Dermis microvascular lymphatic vessel endothelial cell (primary cell): ENCODE measurements around the gene EHMT2. TPM values are rescaled to one million over a fixed set of nuclear protein-coding genes. Genes with fewer than 3 reads are reported as not detected.

Experiments
- DNase-seq, 2 donors: peaks; one replicate each; pipeline versions ENCODE4 v3.0.0 to v3.0.0-alpha.2; 2010; ENCODE audit warnings: low read depth in 2 of 2
- total RNA-seq: library from RNA; depleted of rRNA; stranded (reverse); fragments of >200 nt; gene quantifications from 2 replicates; pipeline ENCODE4 v1.2.1, GENCODE V29; 2014

EHMT2 gene
- total RNA-seq, 1 donor from 2014 or later: 25.9 TPM

DNA sequence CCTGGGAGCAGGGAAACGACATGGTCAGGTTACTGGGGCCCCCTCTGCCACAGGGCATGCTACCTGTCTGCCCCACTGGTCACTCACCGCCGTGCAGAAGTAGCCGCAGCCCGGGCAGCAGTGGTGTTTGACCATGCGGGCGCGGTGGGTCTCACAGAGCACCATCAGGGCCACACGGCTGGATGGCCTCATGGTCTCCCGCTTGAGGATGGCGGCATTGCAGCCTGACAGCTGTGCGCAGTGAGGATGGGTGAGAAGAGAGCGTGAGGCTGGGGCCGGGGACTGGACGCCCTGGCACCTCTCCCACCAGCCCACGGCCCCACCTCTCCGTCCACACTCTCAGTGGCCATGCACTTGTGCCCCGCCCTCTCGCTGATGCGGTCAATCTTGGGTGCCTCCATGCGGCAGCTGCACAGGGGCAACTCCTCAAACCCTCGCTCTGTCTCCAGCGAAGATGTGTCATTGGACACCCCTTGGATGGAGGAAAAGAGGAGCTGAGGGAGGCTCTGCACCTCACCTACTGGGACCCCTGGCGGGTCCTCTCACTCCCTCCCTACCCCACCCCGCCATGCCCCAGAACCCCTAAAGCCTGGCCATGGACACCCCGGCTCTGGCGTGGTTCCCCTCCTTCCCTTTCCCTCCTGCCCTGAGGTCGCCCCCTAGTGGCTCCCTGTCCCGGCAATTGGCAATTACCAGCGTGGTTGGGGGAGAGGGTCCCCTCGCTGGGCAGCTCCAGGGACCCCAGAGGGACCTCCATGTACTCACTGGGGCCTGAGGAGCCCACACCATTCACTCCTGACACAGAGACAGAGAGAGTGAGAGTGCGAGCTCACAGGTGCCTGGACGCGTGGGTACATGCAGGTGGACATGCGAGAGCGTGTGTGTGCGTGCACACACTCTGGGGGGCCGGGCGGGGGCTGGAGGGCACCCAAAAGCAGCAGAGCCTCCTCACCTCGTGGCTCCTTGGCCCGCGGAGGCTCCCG is 8.9 kb downstream of the EHMT2 start:
- peak in 1 of 2 donors; percentile 18 for DNase-seq

DNA sequence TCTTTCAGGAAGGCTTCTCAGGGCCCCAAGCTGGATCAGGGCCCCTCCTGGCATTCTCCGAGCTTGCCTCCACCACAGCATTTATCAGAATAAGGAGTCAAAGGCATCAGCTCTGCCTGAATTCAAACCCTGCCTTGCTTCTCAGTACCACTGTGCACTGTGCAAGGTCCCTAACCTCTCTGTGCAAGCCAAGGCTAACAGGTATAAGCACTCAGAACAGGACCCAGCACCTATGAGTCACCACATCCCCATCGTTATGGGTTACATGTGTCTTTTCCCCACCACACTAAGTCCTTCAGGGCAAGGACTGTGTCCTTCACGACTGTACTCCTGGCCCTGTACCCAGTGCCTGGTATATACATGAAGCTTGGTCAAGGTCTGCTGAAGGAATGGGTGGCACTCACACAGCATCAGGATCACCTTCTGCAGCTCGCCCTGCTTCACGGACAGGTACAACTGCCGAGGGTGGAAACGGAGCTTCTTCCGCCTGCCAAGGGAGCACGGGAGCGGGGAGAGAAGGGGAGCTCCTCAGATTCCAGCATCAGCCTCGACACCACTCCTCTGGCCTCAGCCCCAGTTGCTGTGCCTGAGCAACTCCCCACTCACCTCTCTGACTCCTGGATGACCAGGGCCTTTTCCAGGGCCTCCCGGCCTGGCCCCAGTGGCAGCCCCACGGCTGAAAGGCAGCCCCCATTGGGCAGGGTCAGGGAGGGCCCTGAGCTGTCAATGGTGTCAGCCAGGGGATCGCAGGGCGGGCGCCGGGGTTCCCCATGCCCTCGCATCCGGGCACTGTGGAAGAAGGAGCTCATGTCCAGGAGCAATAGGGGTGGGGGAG is 10.1 kb downstream of the EHMT2 start:
- DNase-seq: no peak

DNA sequence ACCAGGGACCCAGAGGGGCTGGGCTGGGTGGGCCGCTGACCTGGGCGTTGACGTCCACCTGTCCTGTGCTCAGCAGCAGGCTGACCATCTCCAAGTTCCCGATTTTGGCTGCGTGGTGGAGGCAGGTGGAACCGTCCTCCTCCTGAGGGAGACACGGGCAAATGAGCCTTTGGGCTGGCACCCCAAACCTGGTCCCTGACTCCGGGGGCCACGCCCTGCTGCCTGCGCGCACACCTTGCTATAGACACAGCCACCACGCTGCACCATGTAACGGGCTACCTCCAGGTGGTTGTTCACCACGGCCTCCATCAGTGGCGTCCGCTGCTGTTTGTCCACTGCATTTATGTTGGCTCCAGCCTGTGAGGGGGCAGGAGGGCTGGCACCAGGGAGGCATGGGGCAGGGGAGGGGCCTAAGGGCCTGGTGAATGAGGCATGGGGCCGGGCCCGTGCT is 10.9 kb downstream of the EHMT2 start:
- DNase-seq: no peak

DNA sequence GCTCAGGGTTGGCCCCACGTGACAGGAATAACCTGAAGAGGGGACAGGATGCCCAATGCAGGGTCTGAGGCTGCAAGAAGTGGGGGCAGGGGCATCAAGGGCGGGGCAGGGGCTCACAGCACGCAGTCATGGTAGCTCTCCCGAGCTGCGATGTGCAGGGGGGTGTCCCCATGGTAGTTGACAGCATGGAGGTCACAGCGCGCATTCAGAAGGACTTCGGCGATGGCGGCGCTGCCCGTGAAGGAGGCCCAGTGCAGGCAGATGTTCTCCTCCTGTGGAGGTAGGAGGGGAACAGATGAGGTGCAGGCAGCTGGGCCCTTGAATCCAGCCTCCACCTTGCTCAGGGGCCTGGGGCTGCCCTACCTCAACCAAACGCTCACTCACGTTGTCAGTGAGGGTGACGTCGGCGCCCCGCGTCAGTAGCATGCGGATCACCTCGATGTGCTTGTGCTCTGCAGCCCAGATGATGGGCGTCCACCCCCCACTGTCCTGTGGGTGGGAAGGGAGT is 12.9 kb downstream of the EHMT2 start:
- DNase-seq: no peak

DNA sequence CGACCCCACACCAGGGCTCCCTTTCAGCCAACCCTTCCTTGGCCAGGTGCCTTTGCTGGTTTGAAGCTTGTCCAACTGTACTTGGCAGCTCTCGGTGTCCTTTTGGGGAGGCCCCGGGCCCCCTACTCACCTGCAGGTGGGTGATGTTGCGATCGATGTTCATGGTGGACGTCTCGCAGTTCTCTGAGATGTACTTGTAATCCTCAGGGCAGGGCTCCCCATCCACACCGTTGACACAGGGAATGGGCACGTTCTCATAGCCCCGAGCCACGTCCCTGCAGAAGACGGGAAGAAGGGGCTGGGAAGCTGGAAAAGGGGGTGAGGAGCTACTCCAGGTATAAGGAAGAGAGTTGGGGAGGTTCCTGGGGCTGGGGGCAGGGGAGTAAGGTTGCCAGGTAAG is 13.8 kb downstream of the EHMT2 start:
- DNase-seq: no peak

DNA sequence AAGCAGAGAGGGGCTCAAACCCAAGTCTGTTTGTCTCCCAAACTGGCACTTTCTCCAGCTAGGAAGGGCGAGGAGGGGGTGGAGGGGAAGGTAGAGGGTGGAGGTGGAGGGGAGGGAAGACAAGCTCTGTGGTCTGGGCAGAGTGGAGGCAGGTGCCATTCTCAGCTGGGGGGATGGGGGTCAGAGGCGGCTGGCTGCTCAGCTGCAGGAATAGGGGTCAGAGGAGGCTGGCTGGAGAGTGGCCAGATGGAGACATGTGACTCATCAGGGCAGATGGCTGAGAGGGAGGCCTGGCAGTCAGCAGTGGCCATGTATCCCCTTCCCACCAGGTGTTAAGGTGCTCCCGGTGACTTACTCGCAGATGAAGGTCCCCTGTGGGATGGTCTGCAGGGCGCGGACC is 15.2 kb downstream of the EHMT2 start:
- peak in 1 of 2 donors; percentile 37 for DNase-seq

DNA sequence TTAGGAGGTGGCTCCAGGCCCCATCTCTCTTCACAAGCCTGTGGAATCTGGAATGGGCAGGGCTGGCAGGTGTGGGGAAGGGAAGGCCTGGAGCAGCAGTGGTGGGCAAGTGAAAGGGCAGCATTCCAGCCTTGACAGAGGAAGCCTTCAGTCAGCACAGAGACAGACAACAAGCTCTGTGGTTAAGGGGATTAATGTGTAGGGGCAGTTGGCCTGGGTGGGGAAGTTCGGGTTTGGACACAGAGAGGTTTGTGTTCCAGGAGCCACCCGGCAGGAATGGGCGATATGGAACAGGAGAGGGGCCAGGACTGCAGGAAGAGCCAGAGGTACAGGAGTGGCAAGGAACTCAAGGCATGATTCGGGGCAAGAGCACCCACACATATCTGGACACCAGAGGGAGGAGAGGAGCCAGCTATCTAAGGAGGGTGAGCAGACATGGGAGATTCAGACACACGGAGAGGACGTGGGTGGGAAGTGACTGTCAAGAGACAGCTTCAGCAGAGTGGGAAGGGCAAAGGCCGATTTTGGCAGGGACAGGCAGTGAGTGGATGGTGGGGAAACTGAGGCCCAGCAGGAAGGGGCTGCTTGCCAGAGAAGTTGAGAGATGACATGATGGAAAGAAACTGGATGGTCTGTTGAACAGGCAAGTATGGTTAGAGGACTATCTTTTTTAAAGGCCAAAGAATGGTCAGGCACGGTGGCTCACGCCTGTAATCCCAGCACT is 16.2 kb downstream of the EHMT2 start:
- DNase-seq: no peak

DNA sequence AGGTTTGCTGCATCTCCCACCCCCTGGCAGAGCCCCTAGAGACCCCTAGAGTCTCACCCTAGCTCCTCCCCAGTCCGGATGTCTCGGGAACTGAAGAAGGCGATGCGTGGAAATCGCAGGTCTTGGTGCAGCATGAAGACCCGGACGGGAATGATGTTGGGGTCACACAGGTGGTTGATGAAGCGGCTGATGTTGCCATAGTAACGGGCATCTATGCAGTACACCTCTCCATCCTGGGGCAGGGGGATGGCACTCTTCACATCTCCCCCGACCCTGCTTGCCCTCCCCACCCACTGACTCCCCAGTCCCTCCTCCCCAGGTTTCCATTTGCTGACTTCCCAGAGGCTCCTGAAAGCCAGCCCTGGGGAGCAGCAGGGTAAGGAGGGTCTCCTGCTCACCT is 16.9 kb downstream of the EHMT2 start:
- DNase-seq: no peak

DNA sequence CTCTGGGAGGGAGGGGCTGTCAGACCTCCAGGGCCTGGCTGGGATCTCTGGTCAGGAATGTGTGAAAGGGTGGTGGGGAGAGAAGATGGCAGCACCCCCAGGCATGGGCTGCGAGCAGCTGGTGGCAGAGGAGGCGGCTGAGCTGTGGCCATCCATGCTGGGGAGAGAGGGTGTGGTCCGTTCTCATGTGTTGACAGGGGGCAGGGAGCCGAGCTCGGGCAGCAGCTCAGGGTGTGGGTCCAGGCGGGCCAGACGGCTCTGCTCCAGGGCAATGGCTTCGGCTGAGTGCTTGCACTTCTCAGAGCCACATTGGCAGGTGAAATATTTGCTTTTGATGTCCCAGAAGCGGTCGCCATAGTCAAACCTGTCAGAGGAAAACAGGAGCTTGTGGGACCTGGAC is 17.6 kb downstream of the EHMT2 start:
- DNase-seq: no peak

DNA sequence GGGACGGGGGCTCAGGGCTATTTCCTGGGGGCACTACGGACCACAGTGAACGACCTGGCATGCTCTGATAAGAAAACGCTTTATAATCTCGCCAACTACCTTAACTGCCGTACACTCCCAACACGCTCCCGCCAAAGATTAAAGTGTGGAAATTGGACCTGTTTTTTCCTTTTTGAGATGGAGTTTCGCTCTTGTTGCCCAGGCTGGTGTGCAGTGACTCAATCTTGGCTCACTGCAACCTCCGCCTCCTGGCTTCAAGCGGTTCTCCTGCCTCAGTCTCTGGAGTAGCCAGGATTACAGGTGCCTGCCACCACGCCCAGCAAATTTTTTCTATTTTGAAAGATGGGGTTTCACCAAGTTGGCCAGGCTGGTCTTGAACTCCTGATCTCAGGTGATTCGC is 18.4 kb downstream of the EHMT2 start:
- DNase-seq: no peak

DNA sequence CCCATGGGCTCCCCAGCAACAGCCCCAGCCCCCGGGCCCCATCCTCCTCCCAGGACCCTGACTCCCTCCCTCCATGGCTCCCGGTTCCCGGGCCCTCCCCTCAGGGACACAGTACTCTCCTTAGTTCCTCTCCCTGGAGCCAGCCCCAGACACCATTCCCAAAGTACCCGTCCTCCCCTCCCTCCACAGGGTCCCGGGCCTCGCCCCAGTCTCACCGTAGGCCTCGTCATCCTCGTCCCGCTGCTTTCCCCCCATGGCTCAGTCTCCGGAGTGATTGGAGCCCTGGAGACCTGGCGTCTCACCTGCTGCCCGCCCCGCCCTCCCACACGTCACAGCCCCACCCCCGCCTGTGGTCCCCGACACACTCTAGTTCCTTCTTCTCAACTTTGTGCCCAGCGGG is 18.8 kb downstream of the EHMT2 start, which contains the start of gene SLC44A4:
Gene SLC44A4 (minus strand): TSS at position 272 of the 400 bp plus-strand sequence. CDS start 17 bp downstream, at position 255.
- DNase-seq: no peak

DNA sequence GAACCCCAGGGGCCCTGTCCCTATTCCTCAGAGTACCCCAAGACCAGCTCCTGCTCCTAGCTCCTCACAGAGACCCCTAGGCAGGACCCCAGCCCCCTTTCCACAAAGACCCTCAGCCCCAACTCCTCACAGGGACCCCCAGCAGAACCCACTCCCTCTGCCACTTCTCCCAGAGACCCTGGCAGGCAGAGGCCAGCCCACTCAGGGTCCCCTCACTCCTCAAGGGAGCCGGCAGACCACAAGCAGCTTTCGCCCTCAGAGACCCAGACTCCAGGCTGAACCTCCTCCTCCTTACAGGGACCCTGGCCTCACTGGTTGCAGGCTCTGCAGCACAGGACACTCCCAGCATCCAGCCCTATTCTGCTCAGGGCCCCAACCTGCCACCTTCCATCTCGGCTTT is 19.3 kb downstream of the EHMT2 start:
- DNase-seq: no peak

DNA sequence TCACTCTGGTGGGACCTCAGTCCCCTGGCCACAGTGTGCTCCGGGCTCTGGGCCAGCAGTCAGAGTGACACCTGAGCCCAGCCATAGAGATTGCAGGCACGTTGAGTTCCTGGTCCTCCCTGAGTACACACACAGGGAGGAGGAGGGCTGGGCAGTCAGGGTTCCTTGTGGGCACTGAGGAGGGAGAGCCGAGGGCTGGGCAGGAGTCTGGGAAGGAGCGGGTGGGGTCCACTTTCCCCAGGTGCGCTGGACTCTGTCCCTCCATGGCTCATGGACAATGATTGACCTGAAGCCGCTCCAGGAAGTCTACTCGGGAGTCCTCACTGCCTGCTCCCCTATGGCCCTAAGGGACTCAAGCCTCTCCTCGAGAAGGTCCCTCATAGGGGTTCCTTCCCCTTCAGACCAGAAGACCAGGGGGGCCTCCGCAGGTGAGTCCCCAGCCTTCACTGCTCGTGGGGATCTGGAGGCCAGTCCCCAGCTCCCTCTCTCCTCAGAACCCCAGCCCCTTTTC is 19.8 kb downstream of the EHMT2 start:
- no peak for DNase-seq

DNA sequence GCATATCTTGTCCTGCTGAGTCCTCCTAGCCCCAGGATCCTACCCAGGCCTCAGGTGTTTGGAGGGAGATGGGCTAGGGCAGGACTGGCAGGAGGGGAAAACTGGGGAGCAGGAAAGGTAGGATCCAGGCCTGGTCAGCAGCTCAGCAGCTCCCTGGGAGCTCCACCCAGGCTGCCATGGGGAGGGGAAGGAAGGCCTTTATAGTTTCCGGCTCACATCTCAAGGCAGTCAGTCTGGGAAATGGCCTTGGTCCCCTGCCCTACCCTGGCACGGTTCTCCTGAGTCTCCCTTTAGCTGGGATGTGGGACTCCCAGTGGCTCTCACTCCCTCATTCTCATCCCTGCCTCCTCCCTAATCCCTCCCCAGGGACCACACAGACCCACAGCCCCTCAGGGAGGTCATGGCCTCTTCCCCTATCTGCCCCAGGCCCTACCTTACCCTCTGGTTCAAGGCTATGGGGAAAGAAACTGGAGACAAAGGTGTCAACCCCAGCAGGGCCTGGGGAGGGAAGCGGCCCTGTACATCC is 20.3 kb downstream of the EHMT2 start:
- no peak for DNase-seq

DNA sequence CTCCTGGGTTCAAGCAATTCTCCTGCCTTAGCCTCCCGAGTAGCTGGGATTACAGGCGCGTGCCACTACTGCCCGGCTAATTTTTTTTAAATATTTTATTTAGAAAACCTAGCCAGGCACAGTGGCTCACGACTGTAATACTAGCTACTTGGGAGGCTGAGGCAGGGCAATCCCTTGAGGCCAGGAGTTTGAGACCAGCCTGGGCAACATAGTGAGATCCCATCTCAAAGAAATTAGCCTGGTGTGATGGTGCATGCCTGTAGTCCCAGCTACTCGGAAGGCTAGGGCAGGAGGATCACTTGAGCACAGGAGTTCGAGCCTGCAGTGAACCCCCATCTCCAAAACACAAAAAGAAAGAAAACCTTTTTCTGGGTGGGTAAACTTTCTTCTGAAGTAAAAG is 21.1 kb downstream of the EHMT2 start:
- no peak for DNase-seq

DNA sequence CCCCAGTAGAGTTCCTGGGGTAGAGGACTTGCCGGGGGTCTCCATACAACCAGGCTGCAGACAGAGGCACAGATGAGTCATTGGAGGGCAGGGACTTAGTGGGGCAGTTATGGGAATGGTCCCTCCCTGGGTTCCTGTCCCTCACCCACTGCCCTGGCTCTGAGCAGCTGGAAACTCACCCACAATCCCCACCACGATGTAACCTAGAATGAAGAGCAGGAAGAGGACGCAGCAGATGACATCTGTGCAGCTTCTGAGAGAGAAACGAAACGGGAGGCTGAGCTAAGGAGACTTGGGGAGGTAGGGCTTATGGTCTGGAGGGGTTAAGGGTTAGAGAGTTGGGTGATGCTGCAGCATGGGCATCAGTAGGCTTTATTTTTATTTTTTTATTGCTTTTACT is 21.6 kb downstream of the EHMT2 start:
- DNase-seq: no peak

DNA sequence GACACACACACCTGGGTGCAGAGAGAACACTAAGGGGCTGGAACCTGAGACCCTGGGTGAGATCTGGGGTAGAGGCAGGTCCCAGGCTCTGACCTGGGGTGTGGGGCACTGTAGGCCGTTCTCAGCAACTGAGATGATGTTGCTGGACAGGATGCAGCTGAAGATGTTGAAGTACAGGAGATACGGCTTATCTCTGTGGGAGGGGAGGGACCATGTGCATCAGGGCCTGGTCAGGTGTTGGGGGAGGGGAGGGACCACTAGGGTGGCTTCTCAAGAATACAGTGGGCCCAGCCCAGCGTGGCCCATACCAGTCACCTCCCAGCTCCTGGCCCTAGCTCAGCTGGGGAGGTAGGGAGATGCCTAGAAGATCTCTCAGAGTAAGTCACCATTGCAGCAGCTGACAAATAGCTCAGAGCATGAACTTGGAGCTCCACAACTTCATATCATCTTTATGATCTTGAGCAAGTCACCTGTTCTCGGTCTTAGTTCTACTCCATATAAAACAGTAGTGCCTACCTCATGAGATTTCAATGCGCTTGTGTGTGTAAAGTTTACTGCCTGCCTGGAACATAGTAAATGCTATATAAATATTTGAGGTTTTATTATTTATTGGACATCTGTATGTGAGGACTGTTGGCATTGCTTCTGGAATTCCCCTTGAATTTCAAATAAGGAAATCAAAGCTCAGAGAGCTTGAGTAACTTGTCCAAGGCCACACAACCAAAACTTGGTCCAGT is 22.5 kb downstream of the EHMT2 start:
- no peak for DNase-seq

DNA sequence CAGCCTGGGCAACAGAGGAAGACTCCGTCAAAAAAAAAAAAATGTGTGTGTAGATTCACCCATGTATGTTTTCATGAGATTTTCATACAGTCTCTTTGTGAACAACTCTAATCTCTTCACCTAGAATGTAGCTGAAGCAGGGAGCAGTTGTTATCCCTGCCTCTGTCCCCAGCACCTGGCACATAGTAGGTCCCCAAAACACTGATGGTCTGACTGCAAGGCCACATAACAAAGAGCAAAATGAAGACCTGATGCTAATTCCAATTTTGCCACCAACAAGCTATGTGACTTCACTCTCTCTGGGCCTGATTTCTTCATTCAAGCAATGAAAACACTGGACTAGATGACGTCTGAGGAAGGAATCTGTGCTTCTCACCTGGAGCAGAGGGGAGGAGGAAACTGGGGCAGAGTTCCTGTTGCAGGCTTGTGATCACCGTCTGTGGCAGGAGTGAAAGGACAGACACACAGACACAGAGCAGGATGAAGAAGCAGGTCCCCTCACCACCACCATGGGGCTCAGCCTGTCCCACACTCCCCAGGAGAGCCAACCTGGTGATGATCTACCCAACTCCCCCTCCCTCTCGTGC is 23.3 kb downstream of the EHMT2 start:
- DNase-seq: no peak

DNA sequence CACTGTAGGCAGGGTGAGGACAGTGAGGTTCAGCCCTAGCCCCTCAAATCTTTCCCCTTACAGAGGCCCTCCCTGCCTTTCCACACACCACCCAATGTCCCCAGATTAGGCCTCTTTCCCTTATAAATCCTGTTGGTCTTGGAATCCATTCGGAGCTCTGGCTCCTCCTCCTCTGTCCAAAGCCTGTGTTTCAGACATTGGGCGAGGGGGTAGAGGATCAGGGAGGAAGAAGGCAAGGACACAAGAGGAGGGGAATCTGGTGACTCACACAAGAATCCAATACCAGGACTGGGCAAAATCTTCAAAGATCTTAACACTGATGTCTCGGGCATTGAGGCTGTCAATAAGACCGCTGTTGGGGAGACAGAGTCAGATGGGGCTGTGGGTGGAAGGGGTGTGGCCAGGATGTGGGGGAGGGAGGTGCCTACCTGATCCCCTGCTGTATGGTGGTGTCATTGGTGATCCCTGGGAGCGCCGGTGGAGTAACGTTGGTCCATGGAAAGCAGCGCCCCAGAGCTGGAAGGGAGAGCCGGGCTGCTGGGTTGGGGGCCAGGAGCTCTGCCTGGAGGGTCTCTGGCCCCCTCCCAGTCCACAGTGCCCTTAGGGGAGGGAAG is 26.3 kb downstream of the EHMT2 start:
- DNase-seq: no peak
